Gastrocnemius medialis (tissue), 4 donors: ENCODE results near the gene ZFAND4.

Source experiments
- CTCF ChIP-seq, 5 experiments: fragments of 450-650 bp in 3 of 5; fragments of 200-600 bp in 2 of 5; sonication (generic) in 2 of 5; IDR thresholded peaks in 4 of 5; conservative IDR thresholded peaks in 1 of 5; 1 replicate in 4 of 5; 2 replicates in 1 of 5; pipeline ENCODE4 v1.5.1; 2016 to 2019; ENCODE audit warnings: antibody characterized with exemption in 5 of 5, mild to moderate bottlenecking in 3 of 5, moderate library complexity in 3 of 5
- POLR2A ChIP-seq, 2 donors: fragments of 450-650 bp; IDR thresholded peaks; one replicate each; pipeline ENCODE4 v1.6.1; 2017; ENCODE audit warnings: antibody characterized with exemption in 2 of 2, mild to moderate bottlenecking in 2 of 2, moderate library complexity in 2 of 2

DNA sequence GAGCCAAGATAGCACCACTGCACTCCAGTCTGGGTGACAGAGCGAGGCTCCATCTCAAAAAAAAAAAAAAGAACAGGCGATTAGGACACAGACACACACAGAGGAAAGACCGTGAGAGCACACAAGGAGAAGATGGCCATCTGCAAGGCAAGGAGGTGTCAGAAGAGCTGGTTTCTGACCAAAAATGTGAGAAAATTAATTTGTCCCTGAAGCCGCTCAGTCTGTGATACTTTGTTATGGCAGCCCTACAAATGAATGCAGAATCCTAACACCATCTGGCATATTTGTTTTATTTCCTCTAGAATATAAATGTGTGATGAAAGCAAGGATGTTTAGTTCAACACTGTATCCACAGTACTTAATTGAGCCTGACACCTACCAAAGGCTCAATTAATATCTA, 69.7 kb downstream of the ZFAND4 start:
- TF ChIP-seq CTCF (IDR thresholded peaks at IDR 0.05 in 4 of 5, conservative IDR thresholded peaks at IDR 0.05 in 1 of 5) (no peak), POLR2A (IDR thresholded peaks at IDR 0.05) (no peak)
